Naive thymus-derived CD4-positive, alpha-beta T cell (primary cell): ENCODE measurements around the gene PCDHB12. TPM values are rescaled to one million over a fixed set of nuclear protein-coding genes. Genes with fewer than 3 reads are reported as not detected.
A peak's percentile ranks its signal among the peaks of the same experiment; 100 is the strongest.
"Not testable (repeated sequence)": the region's sequence is repeated elsewhere in the genome, so short reads cannot be mapped to it uniquely, and the experiment has no call there.

ENCODE experiments used
- ATAC-seq: fragments of 150-1000 bp; cut with Tn5 transposase; 2 replicates; pipeline ENCODE4 v1.10.0; 2021; ENCODE audit warnings: mild to moderate bottlenecking, moderate library complexity
- CTCF ChIA-PET: fragments of 350-600 bp; sonication (Branson Sonifier 250); formaldehyde crosslinking; loops from one replicate; lab custom pipeline; 2021; ENCODE audit warnings: antibody characterized with exemption; lab: Charles Lee
- POLR2A ChIA-PET: fragments of 350-600 bp; sonication (Branson Sonifier 250); formaldehyde crosslinking; loops from one replicate; lab custom pipeline; 2021; ENCODE audit warnings: antibody characterized with exemption, inconsistent platforms; lab: Charles Lee
- DNase-seq, 9 donors: peaks; one replicate each; pipeline versions ENCODE4 v3.0.0 to v3.0.0-alpha.2; 2020 to 2022; ENCODE audit warnings: mixed read lengths in 1 of 9
- H3K27ac ChIP-seq: one replicate; pipeline ENCODE4 v1.7.0; 2013; ENCODE audit warnings: mild to moderate bottlenecking, low read depth, low read length, moderate library complexity
- H3K27me3 ChIP-seq, 2 donors: one replicate each; pipeline ENCODE4 v1.7.0; 2013; ENCODE audit warnings: low read length in 2 of 2, mild to moderate bottlenecking in 2 of 2, moderate library complexity in 2 of 2; ENCODE audit not compliant: control insufficient read depth in 2 of 2, insufficient read depth in 2 of 2
- H3K36me3 ChIP-seq, 3 experiments: 1 replicate in 2 of 3; 2 replicates in 1 of 3; pipeline ENCODE4 v1.7.0; 2013; ENCODE audit warnings: low read length in 3 of 3, mild to moderate bottlenecking in 3 of 3, moderate library complexity in 1 of 3; ENCODE audit not compliant: insufficient read depth in 3 of 3, control insufficient read depth in 2 of 3
- H3K4me1 ChIP-seq, 2 donors: one replicate each; pipeline ENCODE4 v1.7.0; 2013; ENCODE audit warnings: low read length in 2 of 2, mild to moderate bottlenecking in 2 of 2, moderate library complexity in 1 of 2; ENCODE audit not compliant: control insufficient read depth in 2 of 2, insufficient read depth in 2 of 2
- H3K4me3 ChIP-seq: 2 replicates; pipeline ENCODE4 v1.7.0; 2013; ENCODE audit warnings: mild to moderate bottlenecking, low read length
- H3K9me3 ChIP-seq, 3 experiments: 1 replicate in 2 of 3; 2 replicates in 1 of 3; pipeline ENCODE4 v1.7.0; 2013; ENCODE audit warnings: low read length in 3 of 3; ENCODE audit not compliant: control insufficient read depth in 2 of 3
- H3K27ac Mint-ChIP-seq, 9 donors: one replicate each; pipeline ENCODE4 v1.8.0; 2020 to 2022; ENCODE audit warnings: mixed read lengths in 9 of 9, mild to moderate bottlenecking in 8 of 9, moderate library complexity in 5 of 9, inconsistent platforms in 2 of 9
- H3K27me3 Mint-ChIP-seq, 5 donors: one replicate each; pipeline ENCODE4 v1.8.0; 2021 to 2022; ENCODE audit warnings: mixed read lengths in 5 of 5, mild to moderate bottlenecking in 1 of 5
- H3K36me3 Mint-ChIP-seq, 5 donors: one replicate each; pipeline ENCODE4 v1.8.0; 2020 to 2022; ENCODE audit warnings: mixed read lengths in 5 of 5, mild to moderate bottlenecking in 3 of 5, inconsistent platforms in 1 of 5
- H3K4me1 Mint-ChIP-seq, 7 donors: one replicate each; pipeline ENCODE4 v1.8.0; 2020 to 2022; ENCODE audit warnings: mixed read lengths in 7 of 7, mild to moderate bottlenecking in 3 of 7, inconsistent platforms in 1 of 7
- H3K4me3 Mint-ChIP-seq, 10 donors: one replicate each; pipeline ENCODE4 v1.8.0; 2020 to 2022; ENCODE audit warnings: mild to moderate bottlenecking in 10 of 10, mixed read lengths in 10 of 10, moderate library complexity in 6 of 10, inconsistent platforms in 2 of 10
- H3K9me3 Mint-ChIP-seq, 11 donors: one replicate each; pipeline ENCODE4 v1.8.0; 2020 to 2022; ENCODE audit warnings: mixed read lengths in 11 of 11, mild to moderate bottlenecking in 4 of 11, inconsistent platforms in 1 of 11, moderate library complexity in 1 of 11
- intact Hi-C, 2 donors: fragments of 100-400 bp; cut with micrococcal nuclease; formaldehyde crosslinking; loops; one replicate each; pipeline ENCODE4 v1.15.1; 2023
- polyA plus RNA-seq, 2 donors: library from polyadenylated mRNA; unstranded; fragments of 300-500 nt; fragmentation: Illumina TruSeq; gene quantifications; one replicate each; pipeline ENCODE4 v1.2.3, GENCODE V29; 2021
- total RNA-seq, 6 experiments: library from RNA in 5 of 6; stranded (reverse) in 5 of 6; gene quantifications; 1 replicate in 5 of 6; 2 replicates in 1 of 6; pipeline ENCODE4 v1.2.3 and lab custom pipeline; 2021 to 2026

Gene PCDHB12
- not detected for total RNA-seq
- polyA plus RNA-seq, result not detected
- total RNA-seq (lab: John Stamatoyannopoulos, UW), result not detected

GRCh38 chr5:141208478-141208877 lies at the start of gene PCDHB12:
TSS of gene PCDHB12 (plus strand) at chr5:141208719. CDS start at chr5:141208908, 189 bp downstream.
- ATAC-seq (no peak), DNase-seq (no peak)
- CTCF ChIA-PET, result no interaction called here
- Mint-ChIP-seq H3K4me1 (no peaks in the 10 kb centered on the region), H3K27ac (no peak within 1 kb of the TSS), H3K9me3 (peaks cover 0 to 56% (median 10%) of the 10 kb centered on the region in 11 donors), H3K36me3 (peaks cover 0 to 8% (median 0%) of the 10 kb centered on the region in 5 donors), H3K27me3 (peaks cover 7 to 84% (median 78%) of the 10 kb centered on the region in 5 donors), H3K4me3 (peak within 1 kb of the TSS in 1 of 10 donors; percentile 25)
- no peaks in the 10 kb centered on the region for H3K27me3 ChIP-seq
- no peaks in the 10 kb centered on the region for H3K4me1 ChIP-seq
- no peak within 1 kb of the TSS for H3K27ac ChIP-seq
- no peaks in the 10 kb centered on the region for H3K9me3 ChIP-seq
- intact Hi-C loops, result no loop called here
- H3K4me3 ChIP-seq, result no peak within 1 kb of the TSS
- POLR2A ChIA-PET, result no interaction called here
- H3K36me3 ChIP-seq, result no peaks in the 10 kb centered on the region

- H3K9me3 Mint-ChIP-seq, result peaks cover 2 to 45% (median 12%) of the 10 kb centered on the region in 11 donors
- ChIA-PET CTCF (no interaction called here), POLR2A (no interaction called here)
- Histone ChIP-seq H3K9me3 (peaks cover 0 to 17% (median 0%) of the 10 kb centered on the region in 3 experiments), H3K4me1 (no peaks in the 10 kb centered on the region), H3K27me3 (peaks cover 0 to 9% of the 10 kb centered on the region in 2 donors), H3K36me3 (no peaks in the 10 kb centered on the region), H3K4me3 (no peak within 1 kb of the TSS), H3K27ac (no peak within 1 kb of the TSS)
- ATAC-seq (no peak), DNase-seq (peak in 1 of 9 donors; percentile 22)
- intact Hi-C loops, result no loop called here
- peak within 1 kb of the TSS in 4 of 10 donors; percentile 18 to 52 (median 25) for H3K4me3 Mint-ChIP-seq
- no peak within 1 kb of the TSS for H3K27ac Mint-ChIP-seq
- peaks cover 0 to 15% (median 3%) of the 10 kb centered on the region in 5 donors for H3K36me3 Mint-ChIP-seq
- H3K4me1 Mint-ChIP-seq, result peaks cover 0 to 6% (median 5%) of the 10 kb centered on the region in 7 donors
- peaks cover 0 to 56% (median 44%) of the 10 kb centered on the region in 5 donors for H3K27me3 Mint-ChIP-seq
Observed at GRCh38 chr5:141172381-141173204, 35.9 kb upstream of the PCDHB12 start, which contains the start of gene PCDHB7. TSS of gene PCDHB7 (plus strand) at chr5:141172644. CDS start at chr5:141172836, 192 bp downstream.

DNA sequence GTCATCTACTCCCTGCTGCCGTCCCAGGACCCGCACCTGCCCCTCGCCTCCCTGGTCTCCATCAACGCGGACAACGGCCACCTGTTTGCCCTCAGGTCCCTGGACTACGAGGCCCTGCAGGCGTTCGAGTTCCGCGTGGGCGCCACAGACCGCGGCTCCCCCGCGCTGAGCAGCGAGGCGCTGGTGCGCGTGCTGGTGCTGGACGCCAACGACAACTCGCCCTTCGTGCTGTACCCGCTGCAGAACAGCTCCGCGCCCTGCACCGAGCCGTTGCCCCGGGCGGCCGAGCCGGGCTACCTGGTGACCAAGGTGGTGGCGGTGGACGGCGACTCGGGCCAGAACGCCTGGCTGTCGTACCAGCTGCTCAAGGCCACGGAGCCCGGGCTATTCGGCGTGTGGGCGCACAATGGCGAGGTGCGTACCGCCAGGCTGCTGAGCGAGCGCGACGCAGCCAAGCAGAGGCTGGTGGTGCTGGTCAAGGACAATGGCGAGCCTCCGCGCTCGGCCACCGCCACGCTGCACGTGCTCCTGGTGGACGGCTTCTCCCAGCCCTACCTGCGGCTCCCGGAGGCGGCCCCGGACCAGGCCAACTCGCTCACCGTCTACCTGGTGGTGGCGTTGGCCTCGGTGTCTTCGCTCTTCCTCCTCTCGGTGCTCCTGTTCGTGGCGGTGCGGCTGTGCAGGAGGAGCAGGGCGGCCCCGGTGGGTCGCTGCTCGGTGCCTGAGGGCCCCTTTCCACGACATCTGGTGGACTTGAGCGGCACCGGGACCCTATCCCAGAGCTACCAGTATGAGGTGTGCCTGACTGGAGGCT lies 34.0 kb upstream of the PCDHB12 start:
- POLR2A ChIA-PET, H3K4me3 ChIP-seq, DNase-seq, H3K4me1 ChIP-seq, H3K36me3 ChIP-seq, CTCF ChIA-PET, H3K27ac ChIP-seq, H3K4me1 Mint-ChIP-seq, H3K27me3 ChIP-seq, H3K4me3 Mint-ChIP-seq, ATAC-seq, intact Hi-C loops: not testable (repeated sequence)
- Mint-ChIP-seq H3K27ac (peak overlapping the region in 1 of 9 donors; percentile 13), H3K9me3 (peaks cover 0 to 41% (median 10%) of the 10 kb centered on the region in 11 donors), H3K36me3 (peaks cover 0 to 15% (median 0%) of the 10 kb centered on the region in 5 donors), H3K27me3 (peaks cover 0 to 40% (median 28%) of the 10 kb centered on the region in 5 donors)
- H3K9me3 ChIP-seq, result peaks cover 0 to 17% (median 0%) of the 10 kb centered on the region in 3 experiments

GRCh38 chr5:141175933-141176332 lies 32.6 kb upstream of the PCDHB12 start:
- Mint-ChIP-seq H3K9me3 (peaks cover 0 to 40% (median 14%) of the 10 kb centered on the region in 11 donors), H3K27ac (no peak overlapping the region), H3K4me1 (peaks cover 0 to 6% (median 5%) of the 10 kb centered on the region in 7 donors), H3K27me3 (peaks cover 0 to 34% (median 23%) of the 10 kb centered on the region in 5 donors), H3K36me3 (peaks cover 0 to 15% (median 0%) of the 10 kb centered on the region in 5 donors), H3K4me3 (no peak overlapping the region)
- DNase-seq (no peak), ATAC-seq (no peak)
- Histone ChIP-seq H3K36me3 (no peaks in the 10 kb centered on the region), H3K27me3 (peaks cover 0 to 9% of the 10 kb centered on the region in 2 donors), H3K27ac (no peak overlapping the region), H3K4me1 (no peaks in the 10 kb centered on the region), H3K4me3 (no peak overlapping the region), H3K9me3 (peaks cover 0 to 17% (median 0%) of the 10 kb centered on the region in 3 experiments)
- intact Hi-C loops, result no loop called here
- ChIA-PET CTCF (no interaction called here), POLR2A (no interaction called here)

- CTCF ChIA-PET, result interaction anchor here (1.1 to 1.5 kb wide), 2 partner anchors 9 to 335 kb away, joined by 3 read pairs; partner anchors contain the start of gene PCDHB9
- H3K27ac ChIP-seq, H3K36me3 ChIP-seq, H3K4me3 ChIP-seq, H3K4me1 ChIP-seq, H3K4me1 Mint-ChIP-seq, ATAC-seq, H3K27me3 ChIP-seq, DNase-seq, intact Hi-C loops, H3K27ac Mint-ChIP-seq, H3K4me3 Mint-ChIP-seq: not testable (repeated sequence)
- Mint-ChIP-seq H3K9me3 (peaks cover 3 to 45% (median 20%) of the 10 kb centered on the region in 11 donors), H3K27me3 (peaks cover 0 to 40% (median 31%) of the 10 kb centered on the region in 5 donors), H3K36me3 (peaks cover 0 to 16% (median 6%) of the 10 kb centered on the region in 5 donors)
- POLR2A ChIA-PET, result interaction anchor here (1.0 kb wide), 1 partner anchor 386 kb away, joined by 4 read pairs; no protein-coding TSS in a partner anchor
- peaks cover 0 to 17% (median 0%) of the 10 kb centered on the region in 3 experiments for H3K9me3 ChIP-seq
Observed at GRCh38 chr5:141177577-141178191, 30.8 kb upstream of the PCDHB12 start, which contains the start of gene PCDHB8. TSS of gene PCDHB8 (plus strand) at chr5:141177790. CDS start at chr5:141178035, 245 bp downstream.

DNA sequence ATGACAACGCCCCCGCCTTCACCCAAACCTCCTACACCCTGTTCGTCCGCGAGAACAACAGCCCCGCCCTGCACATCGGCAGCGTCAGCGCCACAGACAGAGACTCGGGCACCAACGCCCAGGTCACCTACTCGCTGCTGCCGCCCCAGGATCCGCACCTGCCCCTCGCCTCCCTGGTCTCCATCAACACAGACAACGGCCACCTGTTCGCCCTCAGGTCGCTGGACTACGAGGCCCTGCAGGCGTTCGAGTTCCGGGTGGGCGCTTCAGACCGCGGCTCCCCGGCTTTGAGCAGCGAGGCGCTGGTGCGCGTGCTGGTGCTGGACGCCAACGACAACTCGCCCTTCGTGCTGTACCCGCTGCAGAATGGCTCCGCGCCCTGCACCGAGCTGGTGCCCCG lies 29.1 kb upstream of the PCDHB12 start:
- H3K4me1 ChIP-seq, H3K27ac ChIP-seq, H3K27ac Mint-ChIP-seq, H3K4me1 Mint-ChIP-seq, H3K4me3 Mint-ChIP-seq, DNase-seq, H3K4me3 ChIP-seq, H3K27me3 ChIP-seq, H3K36me3 ChIP-seq, intact Hi-C loops, ATAC-seq, POLR2A ChIA-PET: not testable (repeated sequence)
- Mint-ChIP-seq H3K27me3 (peaks cover 0 to 36% (median 34%) of the 10 kb centered on the region in 5 donors), H3K9me3 (peaks cover 7 to 42% (median 18%) of the 10 kb centered on the region in 11 donors), H3K36me3 (peaks cover 5 to 22% (median 11%) of the 10 kb centered on the region in 5 donors)
- peaks cover 0 to 13% (median 0%) of the 10 kb centered on the region in 3 experiments for H3K9me3 ChIP-seq
- CTCF ChIA-PET, result interaction anchor here (0.6 kb wide), 1 partner anchor 145 kb away, joined by 4 read pairs; no protein-coding TSS in a partner anchor
